Tibial artery (tissue), 4 donors: ENCODE measurements around the gene CAMTA1.

ENCODE experiments used
- DNase-seq, 2 donors: peaks; one replicate each; pipeline ENCODE4 v3.0.0-alpha.2; 2019
- H3K27ac ChIP-seq, 2 donors: fragments of 200-600 bp; sonication (generic) in 1 of 2; 1 replicate in 1 of 2; 2 replicates in 1 of 2; pipeline ENCODE4 v1.5.1; 2018 to 2019; ENCODE audit warnings: mild to moderate bottlenecking in 1 of 2
- H3K27me3 ChIP-seq, 2 donors: fragments of 200-600 bp; sonication (generic) in 1 of 2; one replicate each; pipeline versions ENCODE4 v1.5.1 to v1.6.0; 2016 to 2019
- H3K36me3 ChIP-seq, 3 donors: fragments of 200-600 bp; sonication (generic) in 2 of 3; one replicate each; pipeline ENCODE4 v1.5.1; 2016 to 2019; ENCODE audit warnings: mild to moderate bottlenecking in 2 of 3
- H3K4me1 ChIP-seq, 4 donors: fragments of 200-600 bp; sonication (generic) in 2 of 4; 1 replicate in 3 of 4; 2 replicates in 1 of 4; pipeline ENCODE4 v1.5.1; 2016 to 2019
- H3K4me3 ChIP-seq, 2 donors: fragments of 200-600 bp; sonication (generic) in 1 of 2; 1 replicate in 1 of 2; 2 replicates in 1 of 2; pipeline ENCODE4 v1.5.1; 2018 to 2019; ENCODE audit warnings: mild to moderate bottlenecking in 2 of 2
- H3K9me3 ChIP-seq, 3 donors: fragments of 200-600 bp; sonication (generic) in 1 of 3; one replicate each; pipeline ENCODE4 v1.5.1; 2016 to 2019
- intact Hi-C: fragments of 100-400 bp; cut with DNase I; formaldehyde crosslinking; loops from one replicate; pipeline ENCODE4 v1.15.0; 2023; ENCODE audit warnings: low total_unique reads
- TF ChIP-seq, protein P1 (sequence below), 2 experiments: fragments of 200-600 bp in 1 of 2; fragments of 450-650 bp in 1 of 2; IDR thresholded peaks; one replicate each; pipeline ENCODE4 v1.5.1; 2017 to 2019; ENCODE audit warnings: antibody characterized with exemption in 2 of 2, mild to moderate bottlenecking in 1 of 2, moderate library complexity in 1 of 2

CAMTA1 gene

DNA sequence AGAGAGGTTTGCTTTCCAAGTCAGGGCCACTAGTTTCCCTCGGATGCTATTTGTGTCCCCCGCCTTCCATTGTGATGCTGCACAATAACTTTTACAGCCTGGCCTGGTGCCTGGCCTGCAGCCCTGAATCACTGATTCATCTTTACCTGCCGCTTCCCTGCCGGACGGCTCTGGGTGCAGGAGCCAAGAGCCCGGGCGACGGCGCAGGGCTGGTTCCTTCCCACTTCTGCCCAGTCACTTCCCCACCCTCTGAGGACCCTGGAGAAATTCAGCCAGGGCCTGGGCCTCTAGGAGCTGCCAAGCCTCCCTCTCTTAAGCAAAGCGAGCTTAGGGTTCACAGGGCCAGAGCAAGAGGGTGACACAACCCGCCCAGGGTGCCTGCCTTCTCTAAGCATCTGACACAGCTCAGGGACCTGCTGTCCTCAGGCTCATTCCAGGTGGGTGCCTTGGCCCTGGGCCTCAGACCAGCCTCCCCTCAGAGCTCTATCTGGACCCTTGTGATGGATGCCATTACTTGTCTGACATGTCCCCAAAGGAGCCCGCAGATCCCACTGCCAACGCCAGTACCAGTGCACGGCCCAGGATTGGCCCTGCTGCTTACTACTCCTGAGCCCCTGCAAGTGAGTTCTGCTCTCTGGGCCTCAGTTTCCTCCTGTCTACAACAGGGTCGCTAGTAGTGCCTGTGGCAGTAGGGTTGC is 604.8 kb downstream of the CAMTA1 start:
- no peaks in the 10 kb centered on the region for H3K36me3 ChIP-seq
- H3K27me3 ChIP-seq: no peaks in the 10 kb centered on the region
- peak in 1 of 2 donors; percentile 56 for DNase-seq
- TF ChIP-seq, protein P1, sequence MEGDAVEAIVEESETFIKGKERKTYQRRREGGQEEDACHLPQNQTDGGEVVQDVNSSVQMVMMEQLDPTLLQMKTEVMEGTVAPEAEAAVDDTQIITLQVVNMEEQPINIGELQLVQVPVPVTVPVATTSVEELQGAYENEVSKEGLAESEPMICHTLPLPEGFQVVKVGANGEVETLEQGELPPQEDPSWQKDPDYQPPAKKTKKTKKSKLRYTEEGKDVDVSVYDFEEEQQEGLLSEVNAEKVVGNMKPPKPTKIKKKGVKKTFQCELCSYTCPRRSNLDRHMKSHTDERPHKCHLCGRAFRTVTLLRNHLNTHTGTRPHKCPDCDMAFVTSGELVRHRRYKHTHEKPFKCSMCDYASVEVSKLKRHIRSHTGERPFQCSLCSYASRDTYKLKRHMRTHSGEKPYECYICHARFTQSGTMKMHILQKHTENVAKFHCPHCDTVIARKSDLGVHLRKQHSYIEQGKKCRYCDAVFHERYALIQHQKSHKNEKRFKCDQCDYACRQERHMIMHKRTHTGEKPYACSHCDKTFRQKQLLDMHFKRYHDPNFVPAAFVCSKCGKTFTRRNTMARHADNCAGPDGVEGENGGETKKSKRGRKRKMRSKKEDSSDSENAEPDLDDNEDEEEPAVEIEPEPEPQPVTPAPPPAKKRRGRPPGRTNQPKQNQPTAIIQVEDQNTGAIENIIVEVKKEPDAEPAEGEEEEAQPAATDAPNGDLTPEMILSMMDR (IDR thresholded peaks at IDR 0.05): no peak
- H3K27ac ChIP-seq: no peak overlapping the region
- peaks cover 0 to 3% (median 0%) of the 10 kb centered on the region in 3 donors for H3K9me3 ChIP-seq
- intact Hi-C loops: no loop called here
- no peak overlapping the region for H3K4me3 ChIP-seq
- peaks cover 0 to 21% (median 7%) of the 10 kb centered on the region in 4 donors for H3K4me1 ChIP-seq

DNA sequence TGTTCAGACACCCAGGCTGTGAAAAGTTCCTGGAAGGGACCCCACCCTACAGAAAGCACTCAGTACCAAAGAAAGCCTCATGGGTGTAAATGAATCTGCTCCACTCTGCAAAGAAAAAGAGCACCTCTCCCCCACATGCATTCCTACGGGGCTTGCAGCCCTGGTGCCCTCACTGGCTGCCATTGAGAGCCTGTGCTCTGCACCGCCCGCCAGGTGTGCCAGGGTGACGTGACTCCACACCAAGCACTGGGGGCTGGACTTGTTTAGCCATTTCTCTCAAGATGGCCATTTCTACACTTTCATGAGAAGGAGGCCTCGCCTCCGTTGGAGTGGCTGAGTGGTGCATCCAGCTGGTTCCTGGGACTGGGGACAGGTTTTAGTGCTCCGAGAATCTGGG is 605.3 kb downstream of the CAMTA1 start:
- peaks cover 0 to 6% (median 0%) of the 10 kb centered on the region in 3 donors for H3K9me3 ChIP-seq
- peak in 1 of 2 donors; percentile 38 for DNase-seq
- intact Hi-C loops: no loop called here
- H3K4me3 ChIP-seq: no peak overlapping the region
- no peak overlapping the region for H3K27ac ChIP-seq
- H3K27me3 ChIP-seq: no peaks in the 10 kb centered on the region
- H3K4me1 ChIP-seq: peaks cover 0 to 21% (median 7%) of the 10 kb centered on the region in 4 donors
- TF ChIP-seq, protein P1 (IDR thresholded peaks at IDR 0.05): no peak
- H3K36me3 ChIP-seq: no peaks in the 10 kb centered on the region

DNA sequence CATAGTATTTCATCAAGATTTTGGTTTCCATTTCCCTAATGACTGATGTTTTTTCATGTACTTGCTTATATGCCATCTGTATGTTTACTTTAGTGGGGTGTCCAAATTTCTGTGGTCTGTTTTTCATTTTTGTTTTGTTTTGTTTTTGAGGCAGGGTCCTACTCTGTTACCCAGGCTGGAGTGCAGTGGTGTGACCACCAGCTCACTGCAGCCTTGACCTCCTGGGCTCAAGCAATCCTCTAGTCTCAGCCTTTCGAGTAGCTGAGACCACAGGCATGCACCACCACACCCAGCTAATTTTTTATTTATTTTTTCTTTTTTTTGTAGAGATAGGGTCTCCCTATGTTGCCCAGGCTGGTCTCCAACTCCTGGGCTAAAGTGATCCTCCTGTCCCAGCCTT is 607.9 kb downstream of the CAMTA1 start:
- peaks cover 0 to 8% (median 6%) of the 10 kb centered on the region in 3 donors for H3K9me3 ChIP-seq
- H3K27me3 ChIP-seq: no peaks in the 10 kb centered on the region
- no peak overlapping the region for H3K27ac ChIP-seq
- H3K36me3 ChIP-seq: no peaks in the 10 kb centered on the region
- H3K4me1 ChIP-seq: peaks cover 0 to 19% (median 7%) of the 10 kb centered on the region in 4 donors
- intact Hi-C loops: no loop called here
- H3K4me3 ChIP-seq: no peak overlapping the region
- TF ChIP-seq, protein P1 (IDR thresholded peaks at IDR 0.05): no peak
- no peak for DNase-seq

DNA sequence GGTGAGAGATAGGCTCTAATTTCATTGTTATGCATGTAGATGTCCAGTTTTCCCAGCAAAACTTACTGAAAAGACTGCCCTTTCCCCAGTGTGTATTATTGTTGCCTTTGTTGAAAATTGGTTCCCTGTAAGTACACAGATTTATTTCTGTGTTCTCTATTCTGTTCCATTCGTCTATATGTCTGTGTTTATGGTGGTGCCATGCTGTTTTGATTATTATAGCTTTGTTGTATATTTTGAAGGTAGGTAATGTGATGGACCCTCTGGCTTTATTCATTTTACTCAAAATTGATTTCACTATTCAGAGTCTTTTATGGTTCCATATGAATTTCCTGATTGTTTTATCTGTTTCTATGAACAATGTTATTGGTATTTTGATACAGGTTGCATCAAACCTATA is 610.0 kb downstream of the CAMTA1 start:
- no peak overlapping the region for H3K4me3 ChIP-seq
- TF ChIP-seq, protein P1 (IDR thresholded peaks at IDR 0.05): no peak
- intact Hi-C loops: no loop called here
- DNase-seq: no peak
- no peaks in the 10 kb centered on the region for H3K4me1 ChIP-seq
- H3K27ac ChIP-seq: no peak overlapping the region
- no peaks in the 10 kb centered on the region for H3K27me3 ChIP-seq
- peaks cover 0 to 15% (median 6%) of the 10 kb centered on the region in 3 donors for H3K9me3 ChIP-seq
- H3K36me3 ChIP-seq: no peaks in the 10 kb centered on the region

DNA sequence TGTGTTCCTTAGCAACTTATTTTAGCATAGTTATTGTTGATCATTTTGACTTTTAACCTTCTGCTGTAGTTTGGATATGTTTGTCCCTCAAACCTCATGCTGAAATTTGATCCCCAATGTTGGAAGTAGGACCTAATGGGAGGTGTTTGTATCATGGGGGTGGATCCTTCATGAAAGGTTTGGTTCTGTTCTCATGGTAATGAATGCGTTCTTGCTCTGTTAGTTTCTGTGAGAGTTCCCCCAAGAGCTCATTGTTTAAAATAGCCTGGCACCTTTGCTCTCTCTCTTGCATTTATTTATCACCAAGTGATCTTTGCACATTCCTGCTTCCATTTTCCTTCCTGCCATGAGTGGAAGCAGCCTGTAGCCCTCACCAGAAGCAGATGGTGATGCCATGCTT is 613.7 kb downstream of the CAMTA1 start:
- Histone ChIP-seq H3K27ac (no peak overlapping the region), H3K9me3 (peaks cover 0 to 15% (median 6%) of the 10 kb centered on the region in 3 donors), H3K4me1 (peaks cover 0 to 8% (median 0%) of the 10 kb centered on the region in 4 donors), H3K4me3 (no peak overlapping the region), H3K36me3 (no peaks in the 10 kb centered on the region), H3K27me3 (no peaks in the 10 kb centered on the region)
- intact Hi-C loops: no loop called here
- DNase-seq: no peak
- TF ChIP-seq, protein P1 (IDR thresholded peaks at IDR 0.05): no peak
